HUDEP-2 (cell line): ENCODE results near the gene DSG1.
"Not testable (repeated sequence)": the region's sequence is repeated elsewhere in the genome, so short reads cannot be mapped to it uniquely, and the experiment has no call there.

Experiments
- DNase-seq, 76 experiments: peaks; one replicate each; lab custom pipeline; 2025; ENCODE audit not compliant: unreplicated experiment in 76 of 76; lab: John Stamatoyannopoulos, UW

DSG1 gene

DNA sequence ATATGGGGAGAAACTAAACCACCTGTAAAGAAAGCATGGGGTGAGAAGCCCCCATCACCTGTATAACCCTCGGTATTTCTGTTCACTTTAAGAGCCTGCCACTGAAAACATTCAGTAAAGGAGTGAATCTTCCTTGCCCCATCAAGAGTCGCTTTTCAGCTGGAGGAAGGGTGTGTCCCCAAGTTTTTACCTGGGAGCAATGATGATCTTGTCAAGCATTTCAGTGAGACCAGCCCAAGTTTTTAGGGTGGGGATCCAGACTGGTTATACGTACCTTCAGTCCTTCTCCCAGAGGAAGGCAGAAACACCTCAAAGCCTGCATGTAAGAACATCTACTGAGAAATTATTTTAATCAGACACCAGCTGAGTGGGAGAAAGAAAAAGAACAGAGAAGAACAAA is at the start of gene DSG1:
DSG1 (plus strand) TSS at position 301 of the 400 bp plus-strand sequence. CDS start 141 bp downstream, outside the sequence.
- no peak for DNase-seq

DNA sequence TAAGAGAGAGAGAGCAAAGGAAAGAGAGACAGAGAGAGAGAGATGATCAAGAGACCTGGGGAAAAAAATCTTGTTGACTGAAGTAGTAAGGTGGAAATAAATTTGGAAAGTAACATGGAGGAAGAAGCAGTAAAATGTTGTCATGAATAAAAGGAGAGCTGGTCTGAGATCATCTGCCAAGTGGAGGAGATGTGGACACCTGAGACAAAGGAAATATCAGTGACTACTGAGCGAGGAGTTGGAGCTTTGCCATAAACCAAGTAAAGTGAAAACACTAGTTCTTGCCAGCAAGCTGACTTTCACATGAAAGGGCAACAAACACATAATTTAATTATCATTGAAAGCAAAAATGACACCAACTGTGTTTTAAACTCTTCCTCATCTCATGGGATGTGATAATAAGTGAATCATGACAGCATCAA is 49.0 kb upstream of the DSG1 start:
- no peak for DNase-seq

DNA sequence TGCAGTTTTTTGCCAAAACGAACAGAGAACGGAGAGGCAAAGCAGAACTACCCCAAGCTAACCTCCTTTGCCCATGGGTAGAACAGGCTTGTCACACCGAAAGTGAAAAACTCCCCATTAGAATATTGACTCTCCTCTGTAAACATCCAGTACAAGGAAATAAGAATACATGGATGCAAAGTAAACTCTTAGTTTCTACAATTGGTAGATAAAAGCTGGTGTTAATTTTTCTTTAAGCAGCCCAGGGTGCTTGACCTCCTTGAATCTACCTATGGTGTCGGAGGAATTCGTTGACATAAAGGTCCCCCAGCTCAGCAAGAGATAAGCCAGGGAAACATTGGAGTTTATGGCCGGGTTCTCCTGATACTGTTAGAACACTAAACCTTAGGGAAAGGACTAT is 48.4 kb upstream of the DSG1 start:
- no peak for DNase-seq

DNA sequence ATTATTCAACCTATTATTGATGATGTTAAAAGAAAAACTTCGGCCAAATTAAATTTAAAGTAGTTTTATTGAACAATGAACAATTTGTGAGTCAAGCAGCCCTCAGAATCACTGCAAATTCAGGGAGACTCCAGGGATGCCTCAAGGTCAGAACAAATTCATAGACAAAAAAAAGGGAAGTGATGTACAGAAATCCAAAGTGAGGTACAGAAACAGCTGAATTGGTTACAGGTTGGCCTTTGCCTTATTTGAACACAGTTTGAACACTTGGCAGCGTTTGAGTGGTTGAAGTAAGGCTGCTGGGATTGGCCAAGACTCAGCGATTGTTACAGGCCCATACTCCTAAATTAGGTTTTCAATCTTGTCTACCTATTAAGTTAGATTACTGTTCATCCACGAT is 47.4 kb upstream of the DSG1 start:
- no peak for DNase-seq

DNA sequence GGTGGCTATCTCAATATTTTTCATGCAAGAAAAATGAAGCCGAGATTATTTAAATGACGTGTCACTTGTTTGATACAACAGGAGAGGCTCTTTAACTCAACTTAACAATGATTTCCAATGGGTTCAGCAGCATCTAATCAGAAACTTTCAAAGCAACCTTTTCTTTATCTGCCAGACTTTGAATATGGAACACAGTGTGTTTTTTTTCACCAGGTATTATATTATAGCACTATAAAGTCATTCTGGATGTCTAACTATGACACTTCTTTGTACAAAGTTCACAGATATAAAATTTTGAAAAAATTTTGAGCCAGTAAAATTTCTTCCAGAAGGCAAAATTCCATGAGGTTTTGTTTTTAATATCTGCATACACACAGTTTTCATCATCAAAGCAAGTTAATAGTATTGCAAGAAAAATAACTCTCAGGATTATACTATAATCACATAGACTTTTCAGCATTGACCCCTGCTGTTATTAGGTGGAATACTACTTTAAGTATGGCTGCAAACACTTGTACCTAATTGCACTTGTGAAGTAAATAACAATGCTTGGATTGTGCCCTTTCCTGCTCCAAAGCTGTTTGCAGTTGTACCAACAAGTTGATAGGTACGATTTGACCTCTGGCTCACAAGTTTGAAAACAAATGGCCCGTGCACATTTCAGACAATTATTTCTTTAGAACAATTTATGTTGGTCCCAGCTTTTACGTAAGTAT is 44.0 kb upstream of the DSG1 start:
- no peak for DNase-seq

DNA sequence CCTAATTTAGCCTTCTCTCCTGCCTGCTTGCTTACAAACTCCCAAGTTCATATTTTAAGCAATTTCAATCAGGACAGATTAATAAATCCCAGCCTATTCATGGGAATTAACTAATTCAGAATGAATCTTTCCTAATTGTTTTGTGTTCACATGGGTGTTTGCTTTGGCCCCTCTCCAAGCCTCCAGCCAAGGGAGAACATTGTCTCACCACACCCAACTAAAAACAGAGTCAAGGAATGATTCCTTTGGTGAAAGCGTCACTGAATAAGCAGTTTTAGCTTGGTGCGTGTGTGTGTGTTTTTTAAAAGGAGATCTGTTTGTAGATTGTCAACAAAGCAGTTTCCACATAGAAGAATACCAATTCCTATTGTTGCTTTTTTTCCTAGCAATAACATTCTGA is 43.0 kb upstream of the DSG1 start:
- no peak for DNase-seq

DNA sequence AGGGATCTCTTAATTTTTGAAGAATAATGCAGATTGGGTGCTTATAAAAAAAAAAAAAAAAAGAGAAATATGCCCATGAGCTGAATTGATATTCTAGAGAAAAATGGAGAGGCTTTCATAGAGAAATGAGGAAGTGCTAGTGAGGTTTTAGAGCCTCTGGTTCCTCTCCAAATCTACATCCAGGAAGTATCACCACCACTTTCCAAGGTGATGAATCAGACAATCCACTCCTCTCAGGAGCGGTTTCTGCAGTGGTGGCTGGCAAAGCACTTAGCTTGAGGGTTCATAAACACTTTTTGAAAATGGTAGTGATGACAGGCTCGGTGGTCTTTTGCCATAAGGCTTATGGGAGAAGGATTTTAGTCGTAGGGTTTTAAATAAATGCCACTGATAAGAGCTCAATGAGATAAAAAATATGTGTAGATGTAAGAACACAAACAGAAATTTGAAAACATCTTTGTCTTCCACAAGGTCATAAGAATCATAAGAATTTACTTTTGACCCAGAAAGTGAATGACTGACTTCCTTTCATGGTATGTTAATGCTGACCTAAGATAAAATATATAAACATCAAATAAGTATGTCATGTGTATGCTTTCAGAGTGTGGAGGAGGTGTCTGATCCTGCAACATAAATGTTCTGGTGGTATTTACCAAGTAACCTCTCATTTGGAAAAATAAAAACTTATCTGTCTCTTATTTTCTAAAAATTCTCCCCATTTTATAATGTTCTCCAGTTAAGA is 42.1 kb upstream of the DSG1 start:
- no peak for DNase-seq

DNA sequence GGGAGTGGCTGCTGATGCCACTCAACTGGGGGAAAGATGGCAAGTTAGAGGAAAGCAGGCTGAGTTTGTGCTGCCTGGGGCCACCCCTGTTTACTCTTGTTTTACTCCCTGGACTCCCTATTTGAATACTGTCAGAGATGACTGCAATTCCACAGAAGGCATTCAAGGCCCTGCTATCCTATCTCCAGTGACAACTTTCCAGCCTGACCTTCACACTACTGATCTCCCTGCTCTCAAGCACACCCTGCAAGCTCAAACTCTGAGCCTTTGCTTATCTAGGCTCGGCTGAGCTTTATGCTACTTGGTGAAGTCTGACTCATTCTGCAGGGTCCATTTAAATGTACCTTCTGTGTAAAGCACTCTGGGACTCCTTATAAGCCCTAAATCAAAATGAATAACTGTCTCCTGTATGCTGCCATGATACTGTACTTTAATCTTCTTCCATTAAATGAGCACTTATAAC is 39.3 kb upstream of the DSG1 start:
- no peak for DNase-seq

DNA sequence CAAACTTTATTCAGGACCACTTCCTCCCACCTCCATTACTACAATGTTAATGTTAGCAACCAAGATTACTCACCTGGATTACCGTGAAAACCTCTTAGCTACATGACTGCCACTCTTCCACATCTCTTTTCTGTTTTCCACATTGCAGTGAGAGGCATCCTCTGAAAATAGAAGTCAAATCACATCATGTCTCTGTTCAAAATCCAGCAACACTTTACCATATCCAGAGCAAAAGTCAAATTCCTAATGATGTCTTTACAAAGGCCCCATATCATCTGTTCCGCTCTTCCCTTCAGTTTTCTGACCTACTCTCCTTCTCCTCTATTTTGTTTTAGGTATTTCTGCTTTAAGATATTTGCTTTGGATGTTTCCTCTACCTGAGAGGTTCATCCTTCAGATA is 37.5 kb upstream of the DSG1 start:
- no peak for DNase-seq

DNA sequence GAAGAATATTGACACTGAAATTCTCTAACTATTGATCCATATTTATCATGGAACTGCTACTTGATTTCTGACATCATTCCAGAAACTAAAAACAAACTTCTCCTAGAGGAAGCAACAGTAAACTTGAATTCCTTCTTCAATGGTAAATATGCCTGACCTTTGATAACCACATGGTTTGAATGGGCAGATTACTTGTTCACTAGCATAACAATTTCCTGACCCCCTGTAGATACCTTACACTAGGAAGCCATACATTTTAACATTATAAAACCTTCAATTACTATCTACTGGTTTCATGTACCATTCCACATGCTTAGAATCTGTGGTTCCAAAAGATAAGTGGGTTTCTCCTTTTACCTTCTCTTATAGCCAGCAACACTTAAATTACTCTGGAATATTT is 36.5 kb upstream of the DSG1 start:
- DNase-seq = no peak

DNA sequence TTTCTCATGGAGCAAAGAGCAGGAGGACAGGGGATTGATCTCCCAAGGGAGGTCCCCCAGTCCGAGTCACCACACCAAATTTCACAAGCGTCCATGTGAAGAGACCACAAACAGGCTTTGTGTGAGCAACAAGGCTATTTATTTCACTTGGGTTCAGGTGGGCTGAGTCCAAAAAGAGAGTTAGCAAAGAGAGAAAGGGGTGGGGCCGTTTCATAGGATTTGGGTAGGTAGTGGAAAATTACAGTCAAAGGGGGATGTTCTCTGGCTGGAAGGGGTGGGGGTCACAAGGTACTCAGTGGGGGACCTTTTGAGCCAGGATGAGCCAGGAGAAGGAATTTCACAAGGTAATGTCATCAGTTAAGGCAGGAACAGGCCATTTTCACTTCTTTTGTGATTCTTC is 28.5 kb upstream of the DSG1 start:
- not testable (repeated sequence) for DNase-seq

DNA sequence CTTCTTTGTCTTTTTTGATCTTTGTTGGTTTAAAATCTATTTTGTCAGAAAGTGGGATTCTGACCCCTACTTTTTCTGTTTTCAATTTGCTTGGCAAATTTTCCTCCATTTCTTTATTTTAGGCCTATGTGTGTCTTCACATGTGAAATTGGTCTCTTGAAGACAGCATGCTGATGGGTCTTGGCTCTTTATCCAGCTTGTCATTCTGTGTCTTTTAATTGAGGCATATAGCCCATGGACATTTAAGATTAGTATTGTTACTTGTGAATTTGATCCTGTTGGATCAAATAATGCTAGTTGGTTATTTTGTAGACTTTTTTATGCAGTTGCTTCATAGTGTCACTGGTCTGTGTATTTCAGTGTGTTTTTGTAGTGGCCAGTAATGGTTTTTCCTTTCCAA is 26.3 kb upstream of the DSG1 start:
- DNase-seq = no peak

DNA sequence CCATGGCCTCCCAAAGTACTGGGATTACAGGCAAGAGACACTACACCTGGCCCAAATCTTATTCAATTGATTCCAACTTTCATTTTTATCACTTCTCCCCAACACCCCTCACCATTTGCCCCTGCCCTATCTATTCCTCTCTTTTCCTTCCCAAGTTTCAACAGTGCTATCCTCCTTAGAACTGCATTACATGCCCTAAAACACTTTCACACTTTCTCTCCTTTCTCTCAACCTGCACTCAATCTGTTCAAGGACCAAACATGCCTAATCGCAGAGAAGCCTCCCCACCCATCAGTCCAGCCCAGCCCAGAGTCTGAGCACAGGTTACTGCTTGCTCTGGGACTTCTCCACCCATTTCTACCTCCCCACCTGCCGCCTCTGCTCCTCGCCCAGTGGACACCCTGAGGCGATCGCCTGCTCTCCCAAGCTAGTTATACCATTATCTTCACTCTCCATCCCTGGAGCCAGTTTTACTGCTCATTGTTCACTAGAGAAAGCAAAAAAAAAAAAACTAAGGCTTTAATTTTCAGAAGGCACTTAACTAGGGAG is 23.7 kb upstream of the DSG1 start:
- no peak for DNase-seq

DNA sequence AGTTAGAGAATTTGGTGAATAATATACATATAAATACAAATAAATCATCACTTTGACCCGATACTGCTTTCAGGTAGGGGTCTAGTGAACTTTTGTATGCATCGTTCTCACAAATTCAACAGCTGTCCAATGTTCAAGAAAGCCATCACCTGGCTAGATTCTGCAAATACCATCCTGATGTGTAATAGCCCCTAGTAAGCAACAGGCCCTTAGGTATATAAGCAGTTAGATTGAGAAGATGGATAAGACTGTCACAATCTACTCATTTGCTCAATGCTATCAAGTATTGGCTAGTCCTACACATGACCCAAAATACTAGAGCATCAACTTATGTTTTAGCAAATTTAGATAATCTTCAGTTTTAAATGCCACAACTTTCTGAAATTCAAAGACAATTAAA is 20.7 kb upstream of the DSG1 start:
- DNase-seq = no peak

DNA sequence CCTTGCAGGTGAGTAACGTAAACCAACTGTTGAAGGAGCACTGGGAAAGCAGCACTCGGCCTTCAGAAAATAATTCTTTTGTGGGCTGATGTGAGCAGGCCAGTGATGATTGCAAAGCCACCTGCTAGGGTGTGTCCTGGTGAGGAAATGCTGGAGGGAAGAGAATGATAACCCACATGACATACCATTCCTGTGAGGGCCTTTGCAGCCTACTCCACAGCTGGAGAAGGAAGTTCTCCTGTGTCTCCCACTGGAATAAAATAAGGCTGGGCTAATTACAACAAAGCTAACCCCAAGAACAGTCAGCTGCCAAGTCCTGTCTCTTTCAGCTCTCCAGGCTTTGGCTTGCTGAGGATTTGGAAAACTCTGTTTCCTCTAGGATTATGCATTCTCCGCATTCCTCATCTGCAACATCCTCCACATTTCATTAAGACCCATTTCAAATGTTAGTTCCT is 16.7 kb upstream of the DSG1 start:
- no peak for DNase-seq

DNA sequence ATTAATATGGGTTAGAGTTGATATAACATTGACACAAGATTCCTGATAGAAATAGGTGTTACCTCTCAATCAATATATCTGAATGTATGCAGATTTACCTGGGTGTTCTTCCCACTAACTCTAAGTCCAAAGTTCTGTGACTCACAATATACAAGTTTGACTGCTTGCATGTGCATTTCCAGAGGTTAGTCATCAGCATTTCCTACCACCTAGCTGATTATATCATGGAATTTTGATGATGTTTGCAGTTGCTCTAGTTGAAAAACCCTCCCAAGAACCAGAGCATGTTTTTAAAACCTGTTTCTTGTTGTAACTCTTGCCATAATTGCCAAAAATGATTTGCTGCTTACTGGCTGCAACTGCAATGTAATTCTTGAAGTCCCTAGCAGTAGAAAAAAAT is 15.0 kb upstream of the DSG1 start:
- DNase-seq = no peak

DNA sequence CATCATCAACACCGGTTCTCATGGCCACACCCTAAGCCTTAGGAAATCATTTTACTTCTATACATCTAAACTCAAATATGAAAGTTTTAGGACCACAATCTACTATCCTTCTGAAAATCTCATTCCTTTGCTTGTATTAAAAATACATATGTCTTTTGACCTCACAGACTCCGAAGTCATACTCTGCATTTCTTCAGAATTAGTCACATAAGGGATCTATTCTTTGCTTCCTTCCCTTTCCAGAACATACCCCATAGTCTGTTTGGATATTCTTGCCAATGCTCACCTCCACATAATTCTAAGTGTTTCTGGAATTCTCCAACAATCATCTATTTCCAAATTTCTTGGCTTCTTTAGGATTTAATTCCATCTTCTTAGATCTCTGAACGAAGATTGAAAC is 14.2 kb upstream of the DSG1 start:
- no peak for DNase-seq

DNA sequence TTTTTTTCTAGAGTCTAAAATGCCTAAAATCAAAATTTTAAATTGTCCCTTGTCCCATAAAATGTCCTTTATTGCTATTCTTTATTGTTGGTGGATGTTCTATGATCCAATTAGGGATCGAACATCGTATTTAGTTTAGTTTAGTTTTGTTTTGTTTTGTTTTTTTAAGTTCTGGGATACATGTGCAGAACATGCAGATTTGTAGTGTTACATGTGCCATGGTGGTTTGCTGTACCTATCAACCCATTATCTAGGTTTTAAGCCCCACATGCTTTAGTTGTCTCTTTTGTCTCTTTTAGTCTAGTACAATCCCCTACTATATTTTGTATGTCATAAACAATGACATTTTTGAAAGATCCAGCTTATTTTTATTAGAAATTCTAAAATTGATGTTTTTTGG is 8.8 kb upstream of the DSG1 start:
- DNase-seq = no peak

DNA sequence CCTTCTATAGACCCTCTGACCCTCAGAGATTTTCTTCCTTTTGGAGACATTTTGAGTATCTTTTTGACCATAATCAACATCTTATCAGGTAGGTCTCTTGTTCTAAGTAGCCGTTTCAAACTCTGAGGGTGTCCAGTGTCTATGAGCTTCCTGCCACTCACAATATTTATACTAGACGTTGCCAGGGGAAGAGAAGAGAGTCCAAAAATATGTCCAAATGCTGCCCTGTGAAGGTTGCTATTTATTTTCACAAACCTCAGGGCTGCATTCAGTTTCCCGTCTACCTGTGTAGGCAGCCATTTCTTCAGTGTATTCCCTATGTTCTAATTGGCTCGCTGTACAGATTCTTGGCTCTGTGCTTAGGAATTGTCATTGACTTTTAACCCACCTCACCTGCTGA is 986 bp upstream of the DSG1 start:
- DNase-seq = no peak

DNA sequence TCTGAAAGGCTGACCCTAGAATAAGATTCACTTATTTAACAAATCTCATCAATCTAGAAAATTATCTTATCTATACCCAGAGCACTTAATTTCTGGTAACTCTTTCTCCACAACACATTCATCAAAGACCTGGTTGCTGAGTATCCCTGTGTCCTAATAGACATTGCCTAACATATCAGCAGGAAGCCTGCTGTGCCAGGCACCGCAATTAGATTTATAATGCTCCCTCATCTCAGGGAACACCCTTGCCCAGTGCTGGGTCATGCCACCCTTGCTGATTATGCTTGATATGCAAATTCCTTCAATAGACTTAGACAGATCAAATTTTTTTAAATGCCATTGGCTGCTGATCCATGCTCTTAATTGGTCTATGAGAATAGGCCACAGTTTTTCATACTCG is 3.8 kb downstream of the DSG1 start:
- DNase-seq = no peak

DNA sequence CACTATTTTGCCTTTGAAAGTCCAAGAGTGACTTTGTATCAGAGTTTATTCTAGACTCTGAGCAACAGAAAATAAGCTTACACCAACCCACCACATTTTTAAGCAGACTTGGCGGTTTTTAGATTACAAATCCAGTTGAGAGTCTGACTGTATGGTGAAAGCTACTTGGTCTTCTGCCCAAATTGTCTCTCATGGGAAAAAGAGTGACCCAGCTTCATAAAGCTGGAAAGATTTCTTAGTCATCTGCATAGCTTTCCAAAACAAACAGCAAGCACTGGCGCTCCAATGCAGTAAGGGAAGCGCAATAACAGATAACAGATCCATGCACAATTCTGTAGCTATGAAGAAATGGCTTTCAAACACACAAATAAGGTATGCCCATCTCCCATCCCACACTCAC is 7.1 kb downstream of the DSG1 start:
- DNase-seq = no peak
